Suprapubic skin (tissue), 4 donors: ENCODE data around the gene NFATC3. TPM values are rescaled to one million over a fixed set of nuclear protein-coding genes. Genes with fewer than 3 reads are reported as not detected.
A peak's percentile ranks its signal among the peaks of the same experiment; 100 is the strongest.

ENCODE experiments used
- DNase-seq, 2 donors: peaks; one replicate each; pipeline ENCODE4 v3.0.0-alpha.2; 2019; ENCODE audit warnings: low spot score in 2 of 2
- H3K27ac ChIP-seq: fragments of 200-600 bp; sonication (generic); one replicate; pipeline ENCODE4 v1.5.1; 2019
- H3K27me3 ChIP-seq: fragments of 200-600 bp; sonication (generic); one replicate; pipeline ENCODE4 v1.5.1; 2019
- H3K36me3 ChIP-seq: fragments of 200-600 bp; sonication (generic); one replicate; pipeline ENCODE4 v1.5.1; 2019
- H3K4me1 ChIP-seq: fragments of 200-600 bp; sonication (generic); one replicate; pipeline ENCODE4 v1.5.1; 2019
- H3K4me3 ChIP-seq: fragments of 200-600 bp; sonication (generic); one replicate; pipeline ENCODE4 v1.5.1; 2019; ENCODE audit warnings: mild to moderate bottlenecking
- H3K9me3 ChIP-seq: fragments of 200-600 bp; sonication (generic); one replicate; pipeline ENCODE4 v1.5.1; 2019
- EP300 ChIP-seq: sonication (generic); formaldehyde crosslinking; IDR thresholded peaks from one replicate; pipeline ENCODE4 v1.6.1; 2017; ENCODE audit warnings: antibody characterized with exemption
- POLR2A ChIP-seq, 2 donors: fragments of 450-650 bp; IDR thresholded peaks; one replicate each; pipeline ENCODE4 v1.6.1; 2017; ENCODE audit warnings: antibody characterized with exemption in 2 of 2, mild to moderate bottlenecking in 2 of 2, moderate library complexity in 2 of 2
- POLR2AphosphoS5 ChIP-seq, 3 donors: sonication (generic); formaldehyde crosslinking; IDR thresholded peaks; one replicate each; pipeline ENCODE4 v1.6.1; 2017; ENCODE audit warnings: antibody characterized with exemption in 3 of 3
- WGBS: methylation state at CpG from one replicate; pipeline ENCODE4 v1.1.5; 2018; 5-methylcytosine and 5-hydroxymethylcytosine counted together
- total RNA-seq, 4 donors: library from RNA; depleted of rRNA; stranded (reverse); fragments of >200 nt; gene quantifications; one replicate each; pipeline ENCODE4 v1.1.0, GENCODE V29; 2016
- TF ChIP-seq, protein P1 (sequence below), 2 donors: fragments of 200-600 bp in 1 of 2; fragments of 450-650 bp in 1 of 2; sonication (generic) in 1 of 2; IDR thresholded peaks; one replicate each; pipeline ENCODE4 v1.5.1; 2016 to 2019; ENCODE audit warnings: antibody characterized with exemption in 2 of 2, mild to moderate bottlenecking in 1 of 2, moderate library complexity in 1 of 2

The NFATC3 gene
- total RNA-seq, 4 donors from 2014 or later: 32.7 to 58.1 (median 36.9) TPM

- H3K27ac ChIP-seq: no peak overlapping the region
Observed at GRCh38 chr16:68061396-68061795, 23.8 kb upstream of the NFATC3 start.

DNA sequence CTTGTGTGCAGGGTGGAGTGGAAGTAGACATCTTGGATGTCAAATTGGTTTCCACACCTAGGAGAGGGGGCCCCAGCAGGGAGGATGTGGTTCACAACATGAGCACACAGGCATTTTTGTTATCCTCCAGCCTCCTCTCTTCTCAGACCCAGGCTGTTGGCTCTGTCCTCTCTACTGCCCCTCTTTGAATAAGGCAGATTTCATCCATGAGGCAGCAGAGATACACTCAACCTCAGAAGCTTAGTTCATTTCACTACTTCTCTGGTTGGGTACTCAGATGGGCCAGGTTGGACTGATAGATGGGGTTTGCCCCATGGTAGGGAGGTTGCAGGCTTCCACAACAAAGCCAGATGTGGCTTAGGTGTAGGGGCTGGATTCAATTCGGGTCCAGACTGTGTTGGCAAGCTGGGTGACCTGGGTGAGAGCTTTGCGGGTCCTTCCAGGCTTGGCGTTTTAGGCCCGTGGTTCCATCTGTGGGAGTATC lies 22.2 kb upstream of the NFATC3 start:
- DNase-seq: peak in 1 of 2 donors; percentile 46
- H3K27ac ChIP-seq: no peak overlapping the region
- WGBS: 95% methylated on average over 4 of the region's 4 CpGs
- peaks cover 21% of the 10 kb centered on the region for H3K4me1 ChIP-seq
- H3K4me3 ChIP-seq: no peak overlapping the region
- no peaks in the 10 kb centered on the region for H3K9me3 ChIP-seq
- peaks cover 32% of the 10 kb centered on the region for H3K36me3 ChIP-seq
- TF ChIP-seq, protein P1, sequence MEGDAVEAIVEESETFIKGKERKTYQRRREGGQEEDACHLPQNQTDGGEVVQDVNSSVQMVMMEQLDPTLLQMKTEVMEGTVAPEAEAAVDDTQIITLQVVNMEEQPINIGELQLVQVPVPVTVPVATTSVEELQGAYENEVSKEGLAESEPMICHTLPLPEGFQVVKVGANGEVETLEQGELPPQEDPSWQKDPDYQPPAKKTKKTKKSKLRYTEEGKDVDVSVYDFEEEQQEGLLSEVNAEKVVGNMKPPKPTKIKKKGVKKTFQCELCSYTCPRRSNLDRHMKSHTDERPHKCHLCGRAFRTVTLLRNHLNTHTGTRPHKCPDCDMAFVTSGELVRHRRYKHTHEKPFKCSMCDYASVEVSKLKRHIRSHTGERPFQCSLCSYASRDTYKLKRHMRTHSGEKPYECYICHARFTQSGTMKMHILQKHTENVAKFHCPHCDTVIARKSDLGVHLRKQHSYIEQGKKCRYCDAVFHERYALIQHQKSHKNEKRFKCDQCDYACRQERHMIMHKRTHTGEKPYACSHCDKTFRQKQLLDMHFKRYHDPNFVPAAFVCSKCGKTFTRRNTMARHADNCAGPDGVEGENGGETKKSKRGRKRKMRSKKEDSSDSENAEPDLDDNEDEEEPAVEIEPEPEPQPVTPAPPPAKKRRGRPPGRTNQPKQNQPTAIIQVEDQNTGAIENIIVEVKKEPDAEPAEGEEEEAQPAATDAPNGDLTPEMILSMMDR (IDR thresholded peaks at IDR 0.05): no peak
- TF ChIP-seq EP300: no peak
- no peak for TF ChIP-seq POLR2AphosphoS5 (IDR thresholded peaks at IDR 0.05)
- TF ChIP-seq POLR2A (IDR thresholded peaks at IDR 0.05): no peak
- no peaks in the 10 kb centered on the region for H3K27me3 ChIP-seq

More at GRCh38 chr16:68061396-68061795, 23.8 kb upstream of the NFATC3 start:
- Histone ChIP-seq H3K9me3 (no peaks in the 10 kb centered on the region), H3K27me3 (no peaks in the 10 kb centered on the region), H3K4me1 (peaks cover 21% of the 10 kb centered on the region), H3K4me3 (no peak overlapping the region), H3K36me3 (peaks cover 32% of the 10 kb centered on the region)
- TF ChIP-seq, protein P1 (IDR thresholded peaks at IDR 0.05): no peak
- TF ChIP-seq EP300: no peak
- no peak for TF ChIP-seq POLR2AphosphoS5 (IDR thresholded peaks at IDR 0.05)
- no peak for TF ChIP-seq POLR2A (IDR thresholded peaks at IDR 0.05)
- 89% methylated on average over 3 of the region's 3 CpGs for WGBS
- DNase-seq: no peak

- Histone ChIP-seq H3K9me3 (no peaks in the 10 kb centered on the region), H3K27ac (no peak overlapping the region), H3K36me3 (peaks cover 30% of the 10 kb centered on the region), H3K4me1 (peaks cover 30% of the 10 kb centered on the region), H3K27me3 (no peaks in the 10 kb centered on the region), H3K4me3 (no peak overlapping the region)
- TF ChIP-seq POLR2A (IDR thresholded peaks at IDR 0.05): no peak
- no peak for TF ChIP-seq POLR2AphosphoS5 (IDR thresholded peaks at IDR 0.05)
- TF ChIP-seq, protein P1 (IDR thresholded peaks at IDR 0.05): peak in 1 of 2 donors; percentile 78
- TF ChIP-seq EP300: no peak
- 33% methylated on average over 2 of the region's 2 CpGs for WGBS
- peak; percentile 77 to 86 for DNase-seq
Observed at GRCh38 chr16:68064791-68065365, 20.3 kb upstream of the NFATC3 start.

GRCh38 chr16:68065716-68066305 lies 19.4 kb upstream of the NFATC3 start:
- H3K36me3 ChIP-seq: peaks cover 29% of the 10 kb centered on the region
- WGBS: 63% methylated on average over 6 of the region's 6 CpGs
- no peaks in the 10 kb centered on the region for H3K9me3 ChIP-seq
- peaks cover 31% of the 10 kb centered on the region for H3K4me1 ChIP-seq
- H3K27ac ChIP-seq: no peak overlapping the region
- H3K27me3 ChIP-seq: no peaks in the 10 kb centered on the region
- TF ChIP-seq, protein P1 (IDR thresholded peaks at IDR 0.05): no peak
- H3K4me3 ChIP-seq: no peak overlapping the region
- DNase-seq: peak; percentile 15 to 30

- no peak overlapping the region for H3K27ac ChIP-seq
Observed at GRCh38 chr16:68066763-68067162, 18.4 kb upstream of the NFATC3 start.

More at GRCh38 chr16:68066763-68067162, 18.4 kb upstream of the NFATC3 start:
- Histone ChIP-seq H3K36me3 (peaks cover 26% of the 10 kb centered on the region), H3K27me3 (no peaks in the 10 kb centered on the region), H3K4me1 (peaks cover 35% of the 10 kb centered on the region), H3K4me3 (no peak overlapping the region), H3K9me3 (no peaks in the 10 kb centered on the region)
- WGBS: 48% methylated on average over 1 of the region's 1 CpG
- DNase-seq: no peak
- TF ChIP-seq, protein P1 (IDR thresholded peaks at IDR 0.05): no peak
- no peak for TF ChIP-seq POLR2AphosphoS5 (IDR thresholded peaks at IDR 0.05)
- TF ChIP-seq EP300: no peak
- no peak for TF ChIP-seq POLR2A (IDR thresholded peaks at IDR 0.05)
